AML-193 (cell line): ENCODE data around the gene CLTB.
"Not testable (repeated sequence)": the region's sequence is repeated elsewhere in the genome, so short reads cannot be mapped to it uniquely, and the experiment has no call there.

ENCODE experiments used
- DNase-seq, 2 experiments: peaks; one replicate each; lab custom pipeline; 2025; lab: John Stamatoyannopoulos, UW

Gene CLTB

DNA sequence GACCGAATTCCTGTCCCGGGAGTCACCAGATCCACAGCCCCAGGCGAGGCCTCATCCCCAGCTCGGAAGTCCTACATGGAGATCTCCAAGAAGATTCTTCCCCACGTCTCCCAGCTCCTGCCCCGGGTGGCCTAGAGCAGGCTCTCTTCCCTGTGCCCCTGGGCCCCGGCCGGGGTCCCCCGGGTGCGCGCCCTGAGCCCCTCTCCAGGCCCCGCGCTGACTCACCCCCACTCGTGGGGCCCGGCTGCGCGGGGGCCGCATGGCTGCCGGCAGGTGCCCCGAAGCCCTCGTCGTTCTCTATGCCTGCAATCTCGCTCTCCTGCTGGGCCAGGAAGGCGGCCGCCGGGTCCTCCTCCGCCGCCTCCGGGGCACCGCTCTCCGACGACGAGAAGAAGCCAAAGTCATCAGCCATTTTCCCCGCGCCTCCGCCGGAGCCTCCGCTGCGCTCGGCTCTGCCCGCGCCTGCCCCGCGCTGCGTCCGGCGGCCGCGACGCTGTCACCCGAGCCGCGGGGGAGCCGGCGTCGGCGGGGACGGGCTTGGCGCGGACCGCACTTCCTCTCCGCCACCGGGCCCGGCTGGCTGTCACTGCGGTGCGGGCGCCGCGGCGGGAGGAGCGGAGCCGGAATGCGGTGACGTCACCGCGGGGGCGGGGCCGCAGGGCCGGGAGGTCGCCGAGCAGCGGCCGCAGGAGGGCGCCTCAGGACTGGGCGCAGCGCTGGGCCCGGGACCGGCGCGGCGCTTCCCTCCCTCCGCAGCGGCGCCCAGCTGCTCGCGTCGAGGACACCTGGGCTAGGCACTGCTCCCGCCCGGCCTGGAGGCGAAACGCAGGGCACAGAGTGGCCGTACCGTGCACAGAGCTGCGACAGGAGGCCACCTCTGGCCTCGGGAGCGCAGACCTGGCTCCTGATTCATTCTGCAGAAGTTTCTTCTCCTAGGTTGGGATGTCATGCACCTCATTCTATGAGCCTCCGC lies at the start of gene CLTB:
Gene CLTB (minus strand): TSS at position 588 of the 973 bp plus-strand sequence. CDS start 176 bp downstream, at position 412.
- DNase-seq = peak; percentile 74 to 79

DNA sequence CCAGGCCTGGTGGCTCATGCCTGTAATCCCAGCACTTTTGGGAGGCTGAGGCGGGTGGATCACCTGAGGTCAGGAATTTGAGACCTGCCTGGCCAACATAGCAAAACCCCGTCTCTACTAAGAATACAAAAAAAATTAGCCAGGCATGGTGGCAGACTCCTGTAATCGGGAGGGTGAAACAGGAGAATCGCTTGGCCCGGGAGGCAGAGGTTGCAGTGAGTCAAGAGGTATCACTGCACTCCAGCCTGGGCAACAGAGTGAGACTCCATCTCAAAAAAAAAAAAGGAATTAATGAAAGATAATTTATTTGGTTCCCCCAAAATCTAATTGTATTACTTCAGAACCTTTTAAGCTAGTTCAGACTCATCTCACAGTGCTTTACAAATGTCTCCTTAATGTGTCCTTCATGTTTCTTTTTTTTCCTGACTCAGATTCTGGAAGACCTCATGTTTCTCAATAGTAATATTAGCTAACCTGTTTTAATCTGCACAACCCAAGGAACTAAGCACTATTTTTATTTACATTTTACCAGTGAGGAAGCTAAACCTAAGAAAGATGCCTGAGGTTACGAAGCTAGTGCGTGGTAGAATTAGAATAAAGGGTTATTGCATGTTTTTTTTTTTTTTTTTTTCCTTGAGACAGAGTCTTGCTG lies 46.9 kb upstream of the CLTB start:
- DNase-seq = no peak

GRCh38 chr5:176461349-176461748 lies 45.0 kb upstream of the CLTB start:
- no peak for DNase-seq

GRCh38 chr5:176458904-176459561 lies 42.7 kb upstream of the CLTB start:
- no peak for DNase-seq

DNA sequence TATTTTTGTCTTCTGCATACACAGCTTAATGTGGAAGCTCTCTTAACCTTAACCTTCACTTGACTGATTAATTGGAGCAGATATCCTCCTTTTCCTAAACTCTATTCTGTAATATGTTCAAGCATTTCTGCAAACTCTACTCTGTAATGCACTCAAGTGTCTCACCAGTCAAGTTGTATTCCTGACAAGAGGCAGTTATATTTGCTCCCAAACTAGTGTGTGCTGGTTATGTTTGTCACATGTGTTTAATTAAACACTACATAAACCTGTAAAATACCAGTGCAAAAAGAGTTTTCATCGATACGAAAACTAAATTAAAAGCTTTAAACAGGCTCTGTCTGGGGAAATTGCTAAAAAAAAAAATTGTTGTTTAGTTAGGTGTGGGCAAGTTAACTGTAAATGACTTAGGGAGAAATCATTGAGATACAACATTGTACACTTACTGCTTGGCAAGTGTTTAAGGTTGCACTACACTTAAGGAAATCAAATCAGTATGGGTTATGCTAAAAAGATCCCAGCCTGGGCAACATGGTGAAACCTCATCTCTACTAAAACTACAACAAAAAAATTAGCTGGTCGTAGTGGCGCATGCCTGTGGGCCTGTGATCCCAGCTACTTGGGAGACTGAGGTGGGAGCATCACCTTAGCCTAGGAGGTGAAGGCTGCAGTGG lies 38.5 kb upstream of the CLTB start:
- DNase-seq = no peak

DNA sequence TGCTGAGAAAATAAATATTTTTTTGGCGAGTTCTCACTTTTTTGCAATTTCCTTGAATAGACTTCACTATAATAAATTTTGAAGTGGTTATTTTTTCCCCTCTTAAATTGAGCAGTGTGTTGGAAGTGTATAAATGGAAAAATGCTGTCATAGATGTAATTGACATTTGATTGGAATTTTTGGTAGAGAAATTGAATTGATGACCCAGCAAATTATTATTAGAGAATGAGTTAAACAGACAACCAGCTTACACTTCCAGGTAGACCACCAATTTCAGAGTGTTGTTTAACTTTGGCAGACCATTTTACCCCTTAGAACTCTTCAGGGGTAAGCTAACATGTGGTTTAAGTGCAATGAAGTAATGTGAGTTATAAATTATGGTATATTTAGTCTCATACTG lies 33.7 kb upstream of the CLTB start:
- no peak for DNase-seq

DNA sequence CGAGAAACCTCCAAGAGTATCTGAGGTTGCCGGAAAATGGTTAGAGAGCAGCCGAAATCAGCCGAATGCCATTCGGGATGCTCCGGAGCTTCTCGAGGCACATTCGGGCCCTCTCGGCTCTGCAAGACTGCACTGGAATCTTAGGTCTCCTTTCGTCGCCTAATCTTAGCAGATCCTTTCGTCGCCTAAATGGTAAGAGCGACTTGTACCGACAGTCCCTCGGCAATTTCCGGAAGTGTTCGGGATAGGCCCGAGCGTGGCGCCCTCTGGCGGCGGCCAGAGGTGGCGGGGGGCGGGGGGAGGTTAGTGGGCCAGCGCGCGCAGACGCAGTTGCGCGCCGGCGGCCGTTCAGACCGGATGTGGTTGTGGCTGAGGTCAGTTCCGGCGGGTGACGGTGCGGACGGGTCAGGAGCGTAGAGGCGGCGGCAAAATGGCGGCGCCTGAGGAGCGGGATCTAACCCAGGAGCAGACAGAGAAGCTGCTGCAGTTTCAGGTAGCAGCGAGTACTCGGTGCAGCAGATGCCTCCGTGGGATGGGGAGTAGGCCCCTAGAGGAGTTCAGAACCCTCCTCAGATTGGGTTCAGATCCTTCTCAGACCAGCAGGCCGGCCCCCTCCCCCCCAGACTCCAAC lies 31.8 kb upstream of the CLTB start, which contains the start of gene FAF2:
Gene FAF2 (plus strand): TSS at position 408 of the 631 bp plus-strand sequence. CDS start 23 bp downstream, at position 431.
- peak; percentile 91 to 95 for DNase-seq

GRCh38 chr5:176447591-176447977 lies 31.2 kb upstream of the CLTB start:
- peak in 1 of 2 experiments; percentile 78 for DNase-seq

- DNase-seq = no peak
These were observed 30.7 kb upstream of the CLTB start for GRCh38 chr5:176446884-176447590.

GRCh38 chr5:176446028-176446665 lies 29.8 kb upstream of the CLTB start:
- DNase-seq = no peak

DNA sequence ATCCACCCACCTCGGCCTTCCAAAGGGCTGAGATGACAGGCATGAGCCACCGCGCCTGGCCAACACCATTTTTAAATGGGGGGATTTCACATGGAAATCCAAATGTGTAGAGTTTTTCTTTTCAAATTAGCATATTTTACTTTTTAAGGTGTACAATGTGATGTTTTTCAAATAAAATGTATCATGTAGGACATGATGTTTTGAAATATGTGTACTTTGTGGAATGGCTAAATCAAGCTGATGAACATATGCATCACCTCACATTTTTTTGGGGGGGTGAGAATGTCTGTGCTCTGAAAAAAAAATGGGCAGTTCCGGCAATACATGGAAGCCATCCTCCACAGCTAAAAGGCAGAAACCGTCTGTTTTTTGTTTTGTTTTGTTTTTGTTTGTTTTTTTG lies 28.4 kb upstream of the CLTB start:
- no peak for DNase-seq

DNA sequence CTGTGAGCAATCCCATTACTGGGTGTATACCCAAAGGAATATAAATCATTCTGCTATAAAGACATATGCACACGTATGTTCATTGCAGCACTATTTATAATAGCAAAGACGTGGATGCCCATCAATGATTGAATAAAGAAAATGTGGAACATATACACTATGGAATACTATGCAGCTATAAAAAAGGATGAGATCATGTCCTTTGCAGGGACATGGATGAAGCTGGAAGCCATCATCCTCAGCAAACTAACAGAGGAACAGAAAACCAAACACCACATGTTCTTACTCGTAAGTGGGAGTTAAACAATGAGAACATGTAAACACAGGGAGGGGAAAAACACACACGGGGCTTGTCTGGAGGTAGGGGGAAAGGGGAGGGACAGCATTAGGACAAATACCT lies 26.6 kb upstream of the CLTB start:
- DNase-seq = not testable (repeated sequence)

- DNase-seq = no peak
These were observed 25.6 kb upstream of the CLTB start for GRCh38 chr5:176441921-176442323.

GRCh38 chr5:176440927-176441706 lies 24.8 kb upstream of the CLTB start:
- no peak for DNase-seq

DNA sequence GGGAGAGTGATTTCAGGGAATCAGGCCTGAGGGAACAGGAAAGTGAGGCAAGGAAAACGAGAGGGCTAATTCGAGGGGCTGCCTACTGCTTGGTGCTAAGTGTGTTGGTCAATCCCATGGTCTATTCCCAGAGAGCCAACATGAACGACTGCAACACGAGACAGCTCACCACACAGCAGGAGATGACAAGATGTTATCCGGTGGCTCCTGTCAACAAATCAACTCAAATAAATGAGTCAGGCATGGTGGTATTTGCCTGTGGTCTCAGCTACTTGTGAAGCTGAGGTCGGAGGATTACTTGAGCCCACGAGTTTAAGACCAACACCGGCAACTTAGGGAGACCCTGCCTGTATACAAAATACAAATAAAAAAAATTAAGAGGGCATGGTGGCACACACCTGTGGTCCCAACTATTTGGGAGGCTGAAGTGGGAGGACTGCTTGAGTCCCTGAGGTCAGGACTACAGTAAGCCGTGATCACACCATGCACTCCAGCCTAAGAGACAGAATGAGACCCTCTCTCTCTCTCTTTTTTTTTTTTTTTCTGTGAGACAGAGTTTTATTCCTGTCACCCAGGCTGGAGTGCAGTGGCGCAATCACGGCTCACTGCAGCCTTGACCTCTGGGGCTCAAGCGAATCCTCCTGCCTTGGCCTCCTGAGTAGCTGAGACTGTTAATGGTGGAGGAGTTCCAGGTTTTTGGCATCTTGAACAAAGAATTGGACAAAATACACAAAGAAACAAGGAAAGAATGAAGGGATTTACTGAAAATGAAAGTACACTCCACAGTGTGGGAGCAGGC lies 22.8 kb upstream of the CLTB start:
- DNase-seq = no peak

- no peak for DNase-seq
These were observed 20.3 kb upstream of the CLTB start for GRCh38 chr5:176436656-176437055.

- no peak for DNase-seq
These were observed 16.4 kb upstream of the CLTB start for GRCh38 chr5:176432707-176433106.

GRCh38 chr5:176429972-176430371 lies 13.6 kb upstream of the CLTB start:
- no peak for DNase-seq

GRCh38 chr5:176427971-176428370 lies 11.6 kb upstream of the CLTB start:
- DNase-seq = no peak
